IMR-90 (cell line): ENCODE results near the gene NKX6-1. TPM values are rescaled to one million over a fixed set of nuclear protein-coding genes. Genes with fewer than 3 reads are reported as not detected.

Experiments
- ATAC-seq: fragments of 200-7000 bp; cut with Tn5 transposase; 2 replicates; pipeline ENCODE4 v1.9.1; 2020; ENCODE audit warnings: low read depth, mild to moderate bottlenecking, moderate library complexity
- BruUV-seq: library from RNA; stranded (reverse); fragments of 400-500 nt; replicated peaks from 2 replicates; lab custom pipeline; 2021; lab: Mats Ljungman, UMichigan
- CTCF ChIA-PET: fragments of 300-600 bp; formaldehyde crosslinking; extraction: SDS; loops from one replicate; lab custom pipeline; 2021; ENCODE audit warnings: antibody characterized with exemption; lab: Yijun Ruan, JAX
- POLR2A ChIA-PET: fragments of 300-600 bp; sonication (Branson Sonifier 250); formaldehyde crosslinking; loops from one replicate; lab custom pipeline; 2022; ENCODE audit warnings: antibody characterized with exemption; ENCODE audit not compliant: unreplicated experiment; lab: Charles Lee
- DNase-seq: peaks from one replicate; pipeline ENCODE4 v3.0.0; 2013
- H2AFZ ChIP-seq: replicated peaks from 2 replicates; pipeline ENCODE3; 2013; ENCODE audit warnings: low read length, mild to moderate bottlenecking; ENCODE audit not compliant: poor library complexity
- H2AK5ac ChIP-seq: 2 replicates; pipeline ENCODE4 v1.6.1; 2013; ENCODE audit warnings: low read depth, low read length, inconsistent platforms
- H2AK9ac ChIP-seq: replicated peaks from 2 replicates; pipeline ENCODE3; 2013; ENCODE audit warnings: mild to moderate bottlenecking, low read depth, low read length, moderate library complexity; ENCODE audit not compliant: poor library complexity
- H2BK120ac ChIP-seq: 2 replicates; pipeline ENCODE4 v1.6.1; 2013; ENCODE audit warnings: low read depth, low read length, inconsistent platforms
- H2BK15ac ChIP-seq: 3 replicates; pipeline ENCODE4 v1.6.1; 2013; ENCODE audit warnings: low read depth, low read length, inconsistent platforms
- H2BK20ac ChIP-seq: 2 replicates; pipeline ENCODE4 v1.6.1; 2013; ENCODE audit warnings: low read depth, mild to moderate bottlenecking, inconsistent platforms, low read length, moderate library complexity
- H2BK5ac ChIP-seq: 2 replicates; pipeline ENCODE4 v1.6.1; 2013; ENCODE audit warnings: mild to moderate bottlenecking, low read depth, low read length, inconsistent platforms; ENCODE audit not compliant: poor library complexity, severe bottlenecking
- H3K14ac ChIP-seq: replicated peaks from 2 replicates; pipeline ENCODE4 v1.6.1; 2013; ENCODE audit warnings: low read depth, low read length, inconsistent platforms
- H3K18ac ChIP-seq: 2 replicates; pipeline ENCODE4 v1.6.1; 2013; ENCODE audit warnings: low read depth, low read length, control low read depth
- H3K23ac ChIP-seq: 2 replicates; pipeline ENCODE4 v1.6.1; 2013; ENCODE audit warnings: low read depth, low read length, inconsistent platforms
- H3K27ac ChIP-seq: 2 replicates; pipeline ENCODE4 v1.5.1; 2013; ENCODE audit warnings: mild to moderate bottlenecking, control low read depth, low read length; ENCODE audit not compliant: insufficient read depth
- H3K27me3 ChIP-seq: 2 replicates; pipeline ENCODE4 v1.6.1; 2013; ENCODE audit warnings: low read length; ENCODE audit not compliant: control insufficient read depth, insufficient read depth
- H3K36me3 ChIP-seq: 2 replicates; pipeline ENCODE4 v1.6.1; 2013; ENCODE audit warnings: low read length, mixed read lengths; ENCODE audit not compliant: control insufficient read depth, insufficient read depth
- H3K4ac ChIP-seq: 2 replicates; pipeline ENCODE4 v1.6.1; 2013; ENCODE audit warnings: low read depth, low read length, inconsistent platforms
- H3K4me1 ChIP-seq: 2 replicates; pipeline ENCODE4 v1.6.1; 2013; ENCODE audit warnings: low read length, mixed read lengths; ENCODE audit not compliant: control insufficient read depth, insufficient read depth
- H3K4me2 ChIP-seq: 2 replicates; pipeline ENCODE4 v1.6.1; 2013; ENCODE audit warnings: low read depth, mild to moderate bottlenecking, control low read depth, low read length, moderate library complexity
- H3K4me3 ChIP-seq: 2 replicates; pipeline ENCODE4 v1.5.1; 2013; ENCODE audit warnings: low read depth, mild to moderate bottlenecking, control low read depth, low read length, moderate library complexity; ENCODE audit not compliant: insufficient read depth
- H3K56ac ChIP-seq: 2 replicates; pipeline ENCODE4 v1.6.1; 2013; ENCODE audit warnings: low read length, inconsistent platforms; ENCODE audit not compliant: insufficient read depth; ENCODE audit errors: extremely low read depth
- H3K79me1 ChIP-seq, 2 experiments: 2 replicates each; pipeline ENCODE4 v1.6.1; 2013; ENCODE audit warnings: low read length in 2 of 2, inconsistent platforms in 1 of 2, low read depth in 1 of 2
- H3K9ac ChIP-seq: 2 replicates; pipeline ENCODE4 v1.6.1; 2013; ENCODE audit warnings: low read depth, low read length, control low read depth
- H3K9me1 ChIP-seq: 2 replicates; pipeline ENCODE4 v1.6.1; 2013; ENCODE audit warnings: low read length, inconsistent platforms; ENCODE audit not compliant: insufficient read depth
- H3K9me3 ChIP-seq: 2 replicates; pipeline ENCODE4 v1.6.1; 2013; ENCODE audit warnings: low read length; ENCODE audit not compliant: control insufficient read depth, insufficient read depth
- H4K20me1 ChIP-seq: 2 replicates; pipeline ENCODE4 v1.6.1; 2013; ENCODE audit warnings: low read length, inconsistent platforms; ENCODE audit not compliant: insufficient read depth
- H4K5ac ChIP-seq: 2 replicates; pipeline ENCODE4 v1.6.1; 2013; ENCODE audit warnings: mild to moderate bottlenecking, low read depth, low read length, control low read depth
- H4K8ac ChIP-seq, 2 experiments: 2 replicates each; pipeline ENCODE4 v1.6.1; 2013; ENCODE audit warnings: low read depth in 2 of 2, low read length in 2 of 2, control low read depth in 1 of 2, inconsistent platforms in 1 of 2
- H4K91ac ChIP-seq: 2 replicates; pipeline ENCODE4 v1.6.1; 2013; ENCODE audit warnings: low read depth, low read length, inconsistent platforms; ENCODE audit not compliant: insufficient read depth
- CHD1 ChIP-seq: IDR thresholded peaks from 2 replicates; pipeline ENCODE4 v1.6.1; 2012; ENCODE audit warnings: low read depth, low read length, improper control_type of control experiment
- MAZ ChIP-seq: IDR thresholded peaks from 2 replicates; pipeline ENCODE4 v1.6.1; 2012; ENCODE audit warnings: low read depth, mild to moderate bottlenecking, low read length, improper control_type of control experiment, moderate library complexity, borderline replicate concordance
- MXI1 ChIP-seq: IDR thresholded peaks from 2 replicates; pipeline ENCODE4 v1.6.1; 2012; ENCODE audit warnings: low read depth, mild to moderate bottlenecking, low read length, moderate library complexity, borderline replicate concordance
- RAD21 ChIP-seq: IDR thresholded peaks from 2 replicates; pipeline ENCODE4 v1.6.1; 2012; ENCODE audit warnings: low read length, improper control_type of control experiment
- RFX5 ChIP-seq: IDR thresholded peaks from 2 replicates; pipeline ENCODE4 v1.8.0; 2012; ENCODE audit warnings: low read depth, mild to moderate bottlenecking, low read length, moderate library complexity
- WGBS, 2 experiments: methylation state at CpG; one replicate each; pipeline versions ENCODE4 v1.1.5 to v1.1.7; 2013; ENCODE audit warnings: missing lambda C conversion rate in 2 of 2; ENCODE audit not compliant: insufficient read length in 1 of 2; ENCODE audit errors: extremely low coverage in 2 of 2; 5-methylcytosine and 5-hydroxymethylcytosine counted together
- dilution Hi-C: fragments of 300-500 bp; cut with HindIII; formaldehyde crosslinking; loops from one replicate; pipeline ENCODE4 v1.14.3; 2018; ENCODE audit warnings: low sequenced_read_pairs; ENCODE audit not compliant: unreplicated experiment
- in situ Hi-C: fragments of 300-500 bp; cut with MboI; formaldehyde crosslinking; loops from 3 replicates; pipeline ENCODE4 v1.14.3; 2019; ENCODE audit warnings: low sequenced_read_pairs, inconsistent platforms, mixed read lengths
- intact Hi-C: fragments of 100-400 bp; cut with micrococcal nuclease; formaldehyde crosslinking; loops from 2 replicates; pipeline ENCODE4 v1.10.0; 2022
- polyA plus RNA-seq, 3 experiments: library from polyadenylated mRNA; depleted of rRNA; stranded (reverse); fragments of >200 nt; gene quantifications; 2 replicates each; pipeline ENCODE4 v1.2.3, GENCODE V29; 2012; ENCODE audit warnings: low replicate concordance in 1 of 3
- total RNA-seq: library from RNA; depleted of rRNA; stranded (reverse); fragments of >200 nt; gene quantifications from 2 replicates; pipeline ENCODE4 v1.2.3, GENCODE V29; 2012

The NKX6-1 gene
- total and polyA plus RNA-seq, 2 of the 4 experiments (the other 2 are of a cell fraction): under 0.01 to 0.24 TPM

- Histone ChIP-seq H2BK120ac (no peak overlapping the region), H3K18ac (no peak overlapping the region), H2AK5ac (no peak overlapping the region), H3K9me1 (no peaks in the 10 kb centered on the region), H3K9me3 (no peaks in the 10 kb centered on the region), H2AFZ (no peak overlapping the region), H3K36me3 (no peaks in the 10 kb centered on the region), H2BK20ac (no peak overlapping the region), H3K4ac (no peak overlapping the region), H2BK5ac (no peak overlapping the region), H3K27ac (no peak overlapping the region), H3K4me1 (no peaks in the 10 kb centered on the region), H3K23ac (no peak overlapping the region), H4K91ac (no peak overlapping the region), H4K8ac (no peak overlapping the region), H3K9ac (no peak overlapping the region), H4K20me1 (no peaks in the 10 kb centered on the region), H3K4me2 (no peak overlapping the region), H3K4me3 (no peak overlapping the region), H2AK9ac (no peak overlapping the region), H3K79me1 (no peaks in the 10 kb centered on the region), H3K27me3 (no peaks in the 10 kb centered on the region; the same call in 1 of the 2 replicates), H3K14ac (no peak overlapping the region), H2BK15ac (no peak overlapping the region), H3K56ac (no peak overlapping the region), H4K5ac (no peak overlapping the region)
- intact Hi-C loops: no loop called here
- ATAC-seq: peak; percentile 46; the same call in 1 of the 2 replicates
- POLR2A ChIA-PET: no interaction called here
- TF ChIP-seq MAZ: no peak
- no peak for TF ChIP-seq CHD1
- no peak for TF ChIP-seq RFX5
- TF ChIP-seq MXI1: no peak
- TF ChIP-seq RAD21: no peak
- in situ Hi-C loops: no loop called here
- dilution Hi-C loops: no loop called here
- DNase-seq: peak; percentile 19
- no CpG with 5 or more reads among the region's 1 CpG for WGBS, 2 experiments
- CTCF ChIA-PET: interaction anchor here (0.7 kb wide), 1 partner anchor 291 kb away, joined by 3 read pairs; no protein-coding TSS in a partner anchor
- no TSS peak for BruUV-seq
These were observed 31.8 kb upstream of the NKX6-1 start for GRCh38 chr4:84530871-84531270.
